ENCODE data around the gene FYB1. TPM values are rescaled to one million over a fixed set of nuclear protein-coding genes. Genes with fewer than 3 reads are reported as not detected.

Gene FYB1
- total RNA-seq, 4 donors from 2014 or later, result 1.5 to 3.9 (median 3.0) TPM

DNA sequence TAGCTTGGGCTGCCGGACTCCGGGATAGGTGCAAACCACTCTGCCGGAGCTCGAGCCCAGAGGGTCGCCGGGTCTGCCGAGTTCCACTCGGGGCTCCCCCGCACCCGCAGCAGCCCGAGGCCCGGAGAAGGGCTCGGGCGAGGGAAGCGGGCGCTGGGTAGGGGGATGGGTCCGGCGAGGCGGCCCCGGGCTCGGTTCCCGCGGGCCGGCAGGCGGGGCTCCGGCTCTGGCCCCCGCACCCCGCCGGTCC, 145.7 kb downstream of the FYB1 start:
- no CpG with 5 or more reads among the region's 29 CpGs for WGBS
- peak in 1 of 2 donors; percentile 68 for DNase-seq (ENCODE audit: low spot score in 2 of 2)
- H3K4me1 ChIP-seq, result peaks cover 33% of the 10 kb centered on the region
- peak overlapping the region; percentile 97 for H3K27ac ChIP-seq
- H3K36me3 ChIP-seq, result no peaks in the 10 kb centered on the region
- peak overlapping the region; percentile 75 for H3K4me3 ChIP-seq
- TF ChIP-seq POLR2AphosphoS5 (IDR thresholded peaks at IDR 0.05) (no peak), POLR2A (IDR thresholded peaks at IDR 0.05) (no peak)
- H3K9me3 ChIP-seq, result no peaks in the 10 kb centered on the region
- H3K27me3 ChIP-seq, result no peaks in the 10 kb centered on the region

DNA sequence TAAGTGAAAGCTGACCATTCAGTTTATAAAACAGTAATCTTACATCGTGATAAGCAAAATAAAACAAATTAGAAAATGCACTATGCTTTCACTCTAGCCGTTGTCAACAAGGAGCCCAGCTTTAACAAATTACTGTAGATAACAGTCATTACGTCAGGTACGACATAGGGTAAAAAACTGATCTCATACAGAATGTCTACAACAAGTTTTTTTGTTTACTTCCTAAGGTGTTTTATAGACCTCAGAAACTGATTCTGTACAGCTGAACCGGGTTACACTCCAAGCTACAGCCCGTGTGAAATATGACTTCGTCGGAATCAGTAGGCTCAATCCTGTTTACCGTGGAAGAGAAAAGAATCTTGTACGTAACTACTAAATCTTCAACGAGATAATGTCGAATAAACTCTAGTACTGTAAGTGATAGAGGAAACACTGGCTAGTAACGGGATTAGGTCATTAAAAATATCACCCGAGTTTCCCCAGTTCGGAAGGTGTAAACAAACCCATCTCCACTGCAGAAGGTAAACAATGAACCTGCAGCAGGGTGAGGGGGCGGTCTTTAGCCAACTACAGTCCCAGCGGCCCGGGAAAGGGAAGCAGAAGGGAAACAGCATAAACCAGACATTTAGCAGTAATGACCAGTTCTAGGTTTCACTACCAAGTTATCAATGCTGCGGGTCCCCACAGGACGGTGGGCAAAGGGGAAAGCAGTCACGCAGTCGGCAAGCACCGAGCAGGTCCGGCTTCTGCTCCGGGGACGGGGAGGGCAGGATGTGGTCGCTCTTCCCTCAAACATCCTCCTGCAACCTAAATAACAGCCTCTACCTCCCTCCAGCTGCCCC, 146.2 kb downstream of the FYB1 start:
- TF ChIP-seq, protein P1, sequence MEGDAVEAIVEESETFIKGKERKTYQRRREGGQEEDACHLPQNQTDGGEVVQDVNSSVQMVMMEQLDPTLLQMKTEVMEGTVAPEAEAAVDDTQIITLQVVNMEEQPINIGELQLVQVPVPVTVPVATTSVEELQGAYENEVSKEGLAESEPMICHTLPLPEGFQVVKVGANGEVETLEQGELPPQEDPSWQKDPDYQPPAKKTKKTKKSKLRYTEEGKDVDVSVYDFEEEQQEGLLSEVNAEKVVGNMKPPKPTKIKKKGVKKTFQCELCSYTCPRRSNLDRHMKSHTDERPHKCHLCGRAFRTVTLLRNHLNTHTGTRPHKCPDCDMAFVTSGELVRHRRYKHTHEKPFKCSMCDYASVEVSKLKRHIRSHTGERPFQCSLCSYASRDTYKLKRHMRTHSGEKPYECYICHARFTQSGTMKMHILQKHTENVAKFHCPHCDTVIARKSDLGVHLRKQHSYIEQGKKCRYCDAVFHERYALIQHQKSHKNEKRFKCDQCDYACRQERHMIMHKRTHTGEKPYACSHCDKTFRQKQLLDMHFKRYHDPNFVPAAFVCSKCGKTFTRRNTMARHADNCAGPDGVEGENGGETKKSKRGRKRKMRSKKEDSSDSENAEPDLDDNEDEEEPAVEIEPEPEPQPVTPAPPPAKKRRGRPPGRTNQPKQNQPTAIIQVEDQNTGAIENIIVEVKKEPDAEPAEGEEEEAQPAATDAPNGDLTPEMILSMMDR (IDR thresholded peaks at IDR 0.05), result no peak
- H3K27ac ChIP-seq, result peak overlapping the region; percentile 97
- H3K36me3 ChIP-seq, result peaks cover under 1% of the 10 kb centered on the region
- WGBS, result 1% methylated on average over 25 of the region's 27 CpGs
- peaks cover 33% of the 10 kb centered on the region for H3K4me1 ChIP-seq
- DNase-seq (ENCODE audit: low spot score in 2 of 2), result no peak
- H3K27me3 ChIP-seq, result no peaks in the 10 kb centered on the region
- peak overlapping the region; percentile 75 for H3K4me3 ChIP-seq
- H3K9me3 ChIP-seq, result no peaks in the 10 kb centered on the region

GRCh38 chr5:39068099-39068498, 151.3 kb downstream of the FYB1 start:
- Histone ChIP-seq H3K27ac (no peak overlapping the region), H3K4me1 (peaks cover 30% of the 10 kb centered on the region), H3K36me3 (peaks cover 11% of the 10 kb centered on the region), H3K9me3 (no peaks in the 10 kb centered on the region), H3K4me3 (no peak overlapping the region), H3K27me3 (no peaks in the 10 kb centered on the region)
- TF ChIP-seq, protein P1 (IDR thresholded peaks at IDR 0.05), result no peak
- TF ChIP-seq POLR2AphosphoS5 (IDR thresholded peaks at IDR 0.05), result no peak
- no peak for TF ChIP-seq POLR2A (IDR thresholded peaks at IDR 0.05)
- TF ChIP-seq EP300 (IDR thresholded peaks at IDR 0.05), result no peak
- no peak for DNase-seq (ENCODE audit: low spot score in 2 of 2)
- 97% methylated on average over 3 of the region's 3 CpGs for WGBS

DNA sequence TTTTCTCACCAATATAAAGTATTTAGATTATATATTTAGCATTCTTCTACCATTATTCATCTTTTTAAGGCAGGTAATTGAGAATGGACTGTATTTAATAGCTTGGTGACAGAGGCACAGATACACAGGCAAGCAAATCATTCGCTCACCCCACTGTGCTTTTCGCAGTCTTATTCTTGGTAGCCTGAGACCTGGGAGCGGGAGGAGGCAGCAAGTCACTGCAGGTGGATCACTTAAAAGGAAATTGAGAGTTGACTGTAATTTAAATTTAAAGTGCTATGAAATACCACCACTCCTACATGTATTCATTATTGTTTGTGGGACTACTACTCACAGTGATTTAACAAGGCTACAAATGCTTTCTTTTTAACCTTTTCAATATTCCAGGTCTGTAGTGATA, 154.9 kb downstream of the FYB1 start:
- Histone ChIP-seq H3K27ac (no peak overlapping the region), H3K9me3 (no peaks in the 10 kb centered on the region), H3K4me1 (peaks cover 17% of the 10 kb centered on the region), H3K36me3 (peaks cover 11% of the 10 kb centered on the region), H3K4me3 (no peak overlapping the region), H3K27me3 (no peaks in the 10 kb centered on the region)
- TF ChIP-seq EP300 (IDR thresholded peaks at IDR 0.05) (no peak), POLR2AphosphoS5 (IDR thresholded peaks at IDR 0.05) (no peak), POLR2A (IDR thresholded peaks at IDR 0.05) (no peak)
- TF ChIP-seq, protein P1 (IDR thresholded peaks at IDR 0.05), result no peak
- DNase-seq (ENCODE audit: low spot score in 2 of 2), result no peak
- 97% methylated on average over 3 of the region's 3 CpGs for WGBS

GRCh38 chr5:39063037-39063436, 156.3 kb downstream of the FYB1 start:
- peaks cover 30% of the 10 kb centered on the region for H3K4me1 ChIP-seq
- no peaks in the 10 kb centered on the region for H3K9me3 ChIP-seq
- no peak for DNase-seq (ENCODE audit: low spot score in 2 of 2)
- TF ChIP-seq POLR2AphosphoS5 (IDR thresholded peaks at IDR 0.05) (no peak), EP300 (IDR thresholded peaks at IDR 0.05) (no peak), POLR2A (IDR thresholded peaks at IDR 0.05) (no peak)
- TF ChIP-seq, protein P1 (IDR thresholded peaks at IDR 0.05), result no peak
- peaks cover 9% of the 10 kb centered on the region for H3K36me3 ChIP-seq
- 62% methylated on average over 2 of the region's 2 CpGs for WGBS
- H3K4me3 ChIP-seq, result no peak overlapping the region
- H3K27me3 ChIP-seq, result no peaks in the 10 kb centered on the region
- H3K27ac ChIP-seq, result no peak overlapping the region

GRCh38 chr5:39062530-39062929, 156.8 kb downstream of the FYB1 start:
- H3K27ac ChIP-seq, result no peak overlapping the region
- peaks cover 8% of the 10 kb centered on the region for H3K36me3 ChIP-seq
- H3K4me3 ChIP-seq, result no peak overlapping the region
- TF ChIP-seq POLR2A (IDR thresholded peaks at IDR 0.05) (no peak), POLR2AphosphoS5 (IDR thresholded peaks at IDR 0.05) (no peak), EP300 (IDR thresholded peaks at IDR 0.05) (no peak)
- TF ChIP-seq, protein P1 (IDR thresholded peaks at IDR 0.05), result no peak
- no peaks in the 10 kb centered on the region for H3K27me3 ChIP-seq
- H3K4me1 ChIP-seq, result peaks cover 33% of the 10 kb centered on the region
- no peaks in the 10 kb centered on the region for H3K9me3 ChIP-seq
- no peak for DNase-seq (ENCODE audit: low spot score in 2 of 2)

All from suprapubic skin (tissue), 4 donors.